Measurements from ENCODE around the gene SLC25A12. TPM values are rescaled to one million over a fixed set of nuclear protein-coding genes. Genes with fewer than 3 reads are reported as not detected.

SLC25A12 gene
- total RNA-seq, 1 experiment from 2014 or later: 28.8 TPM

DNA sequence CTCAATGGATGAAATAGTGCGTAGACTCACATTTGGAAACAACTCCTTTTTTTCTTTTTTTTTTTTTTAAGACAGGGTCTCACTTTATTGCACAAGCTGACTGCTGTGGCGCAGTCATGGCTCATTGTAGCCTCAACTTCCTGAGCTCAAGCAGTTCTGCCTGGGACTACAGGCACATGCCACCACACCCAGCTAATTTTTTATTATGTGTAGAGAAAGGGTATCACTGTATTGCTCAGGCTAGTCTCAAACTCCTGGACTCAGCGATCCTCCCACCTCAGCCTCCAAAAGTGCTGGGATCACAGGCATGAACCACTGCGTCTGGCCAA is 45.7 kb upstream of the SLC25A12 start:
- Histone ChIP-seq H3K9me2 (ENCODE audit: insufficient read depth) (no peaks in the 10 kb centered on the region), H4K20me1 (ENCODE audit: insufficient read depth) (peaks cover 39% of the 10 kb centered on the region), H3K4me2 (no peak overlapping the region), H3K27me3 (ENCODE audit: insufficient read depth, low read depth) (no peaks in the 10 kb centered on the region), H3K4me1 (replicated peaks; ENCODE audit: insufficient read depth) (no peaks in the 10 kb centered on the region), H2AFZ (no peak overlapping the region), H3F3A (ENCODE audit: insufficient read depth, low read depth) (0 out of 2 replicates have a peak, but pooled peaks cover under 1% of the 10 kb centered on the region), H3K36me3 (ENCODE audit: low read depth) (peaks cover 5% of the 10 kb centered on the region; the same call in 1 of the 2 replicates), H3K79me2 (ENCODE audit: low read depth) (peaks cover 94% of the 10 kb centered on the region), H3K9me3 (ENCODE audit: insufficient read depth, low read depth) (no peaks in the 10 kb centered on the region), H3K27ac (no peak overlapping the region), H3K4me3 (no peak overlapping the region)
- ChIA-PET CTCF (no interaction called here), POLR2A (ENCODE audit: unreplicated experiment) (no interaction called here)
- no peak for TF ChIP-seq EZH2 (IDR thresholded peaks at IDR 0.05; ENCODE audit: low read depth)
- TF ChIP-seq, protein P1, sequence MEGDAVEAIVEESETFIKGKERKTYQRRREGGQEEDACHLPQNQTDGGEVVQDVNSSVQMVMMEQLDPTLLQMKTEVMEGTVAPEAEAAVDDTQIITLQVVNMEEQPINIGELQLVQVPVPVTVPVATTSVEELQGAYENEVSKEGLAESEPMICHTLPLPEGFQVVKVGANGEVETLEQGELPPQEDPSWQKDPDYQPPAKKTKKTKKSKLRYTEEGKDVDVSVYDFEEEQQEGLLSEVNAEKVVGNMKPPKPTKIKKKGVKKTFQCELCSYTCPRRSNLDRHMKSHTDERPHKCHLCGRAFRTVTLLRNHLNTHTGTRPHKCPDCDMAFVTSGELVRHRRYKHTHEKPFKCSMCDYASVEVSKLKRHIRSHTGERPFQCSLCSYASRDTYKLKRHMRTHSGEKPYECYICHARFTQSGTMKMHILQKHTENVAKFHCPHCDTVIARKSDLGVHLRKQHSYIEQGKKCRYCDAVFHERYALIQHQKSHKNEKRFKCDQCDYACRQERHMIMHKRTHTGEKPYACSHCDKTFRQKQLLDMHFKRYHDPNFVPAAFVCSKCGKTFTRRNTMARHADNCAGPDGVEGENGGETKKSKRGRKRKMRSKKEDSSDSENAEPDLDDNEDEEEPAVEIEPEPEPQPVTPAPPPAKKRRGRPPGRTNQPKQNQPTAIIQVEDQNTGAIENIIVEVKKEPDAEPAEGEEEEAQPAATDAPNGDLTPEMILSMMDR (conservative IDR thresholded peaks at IDR 0.05): no peak
- no peak for DNase-seq
- no TSS peak for BruUV-seq (replicated peaks)
- intact Hi-C loops (cut with micrococcal nuclease; ENCODE audit: unreplicated experiment): no loop called here

DNA sequence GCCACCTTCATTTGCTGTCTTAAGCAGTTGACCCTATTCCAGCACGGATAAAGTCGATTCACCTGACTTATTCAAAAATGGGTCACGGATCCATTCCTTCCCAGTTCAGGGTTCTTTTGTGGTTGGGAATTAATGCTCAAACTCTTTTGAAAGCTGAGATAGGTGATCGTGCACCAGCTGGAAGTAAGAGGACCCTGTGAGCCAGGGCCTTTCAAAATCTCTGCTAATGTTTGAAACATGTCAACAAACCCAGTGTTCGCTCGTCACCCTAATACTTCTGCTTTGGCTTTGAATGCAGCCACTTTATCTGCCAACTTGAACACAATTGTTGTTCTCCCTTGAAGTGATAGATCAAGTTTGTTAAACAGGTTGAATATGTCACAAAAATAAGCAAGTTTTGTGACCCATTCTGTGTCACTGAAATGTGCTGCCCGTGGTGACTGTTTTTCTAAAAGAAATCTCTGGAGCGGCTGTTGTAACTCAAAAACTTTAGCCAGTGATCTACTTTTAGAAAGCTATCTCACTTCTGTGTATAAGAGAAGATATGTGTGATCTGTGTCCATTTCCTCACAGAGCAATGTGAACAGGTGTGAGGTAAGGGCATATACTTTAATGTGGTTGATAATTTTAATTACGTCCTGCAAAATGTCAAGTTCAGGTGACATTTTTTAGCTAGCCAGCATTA is 45.2 kb upstream of the SLC25A12 start:
- Histone ChIP-seq H3K27me3 (ENCODE audit: insufficient read depth, low read depth) (no peaks in the 10 kb centered on the region), H3K27ac (no peak overlapping the region), H4K20me1 (ENCODE audit: insufficient read depth) (peaks cover 39% of the 10 kb centered on the region), H3K79me2 (ENCODE audit: low read depth) (peaks cover 93% of the 10 kb centered on the region), H3K36me3 (ENCODE audit: low read depth) (peaks cover 4% of the 10 kb centered on the region; the same call in 1 of the 2 replicates), H3F3A (ENCODE audit: insufficient read depth, low read depth) (no peaks in the 10 kb centered on the region), H2AFZ (no peak overlapping the region), H3K4me1 (replicated peaks; ENCODE audit: insufficient read depth) (no peaks in the 10 kb centered on the region), H3K9me2 (ENCODE audit: insufficient read depth) (no peaks in the 10 kb centered on the region), H3K4me3 (no peak overlapping the region), H3K9me3 (ENCODE audit: insufficient read depth, low read depth) (no peaks in the 10 kb centered on the region), H3K4me2 (no peak overlapping the region)
- ChIA-PET CTCF (no interaction called here), POLR2A (ENCODE audit: unreplicated experiment) (no interaction called here)
- no peak for TF ChIP-seq EZH2 (IDR thresholded peaks at IDR 0.05; ENCODE audit: low read depth)
- TF ChIP-seq, protein P1 (conservative IDR thresholded peaks at IDR 0.05): no peak
- BruUV-seq (replicated peaks): no TSS peak
- no peak for DNase-seq
- intact Hi-C loops (cut with micrococcal nuclease; ENCODE audit: unreplicated experiment): no loop called here

DNA sequence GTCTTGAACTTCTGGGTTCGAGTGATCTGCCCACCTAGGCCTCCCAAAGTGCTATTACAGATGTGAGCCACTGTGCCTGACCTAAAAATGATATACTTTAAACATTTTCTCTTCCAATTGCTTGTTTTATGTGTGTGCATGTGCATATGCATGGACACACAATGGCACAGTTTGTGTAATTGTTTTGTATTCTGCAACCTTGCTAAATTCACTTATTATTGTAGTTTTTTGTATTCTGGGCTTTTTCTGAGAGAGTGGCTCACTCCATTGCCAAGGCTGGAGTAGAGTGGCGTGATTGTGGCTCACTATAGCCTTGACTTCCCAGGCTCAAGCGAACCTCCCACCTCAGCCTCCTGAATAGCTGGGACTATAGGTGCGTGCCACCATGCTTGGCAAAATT is 36.3 kb upstream of the SLC25A12 start:
- Histone ChIP-seq H3K4me3 (no peak overlapping the region), H3K36me3 (ENCODE audit: low read depth) (peaks cover 65% of the 10 kb centered on the region), H2AFZ (no peak overlapping the region), H3K9me3 (ENCODE audit: insufficient read depth, low read depth) (no peaks in the 10 kb centered on the region), H4K20me1 (ENCODE audit: insufficient read depth) (peaks cover 24% of the 10 kb centered on the region), H3K9me2 (ENCODE audit: insufficient read depth) (no peaks in the 10 kb centered on the region), H3K27ac (no peak overlapping the region), H3K27me3 (ENCODE audit: insufficient read depth, low read depth) (no peaks in the 10 kb centered on the region), H3K4me2 (no peak overlapping the region), H3F3A (ENCODE audit: insufficient read depth, low read depth) (no peaks in the 10 kb centered on the region), H3K4me1 (replicated peaks; ENCODE audit: insufficient read depth) (no peaks in the 10 kb centered on the region), H3K79me2 (ENCODE audit: low read depth) (peaks cover 99% of the 10 kb centered on the region)
- DNase-seq: no peak
- ChIA-PET CTCF (no interaction called here), POLR2A (ENCODE audit: unreplicated experiment) (no interaction called here)
- intact Hi-C loops (cut with micrococcal nuclease; ENCODE audit: unreplicated experiment): no loop called here
- TF ChIP-seq, protein P1 (conservative IDR thresholded peaks at IDR 0.05): no peak
- TF ChIP-seq EZH2 (IDR thresholded peaks at IDR 0.05; ENCODE audit: low read depth): no peak
- no TSS peak for BruUV-seq (replicated peaks)

All from PC-9 (cell line).